ENCODE results near the gene TMEM203. TPM values are rescaled to one million over a fixed set of nuclear protein-coding genes. Genes with fewer than 3 reads are reported as not detected.
A peak's percentile ranks its signal among the peaks of the same experiment; 100 is the strongest.

Gene TMEM203
- total and polyA plus RNA-seq, 2 of the 13 experiments (the other 11 are each of a cell fraction or from before 2014, with no cell fraction given): 23.4 to 36.7 TPM

DNA sequence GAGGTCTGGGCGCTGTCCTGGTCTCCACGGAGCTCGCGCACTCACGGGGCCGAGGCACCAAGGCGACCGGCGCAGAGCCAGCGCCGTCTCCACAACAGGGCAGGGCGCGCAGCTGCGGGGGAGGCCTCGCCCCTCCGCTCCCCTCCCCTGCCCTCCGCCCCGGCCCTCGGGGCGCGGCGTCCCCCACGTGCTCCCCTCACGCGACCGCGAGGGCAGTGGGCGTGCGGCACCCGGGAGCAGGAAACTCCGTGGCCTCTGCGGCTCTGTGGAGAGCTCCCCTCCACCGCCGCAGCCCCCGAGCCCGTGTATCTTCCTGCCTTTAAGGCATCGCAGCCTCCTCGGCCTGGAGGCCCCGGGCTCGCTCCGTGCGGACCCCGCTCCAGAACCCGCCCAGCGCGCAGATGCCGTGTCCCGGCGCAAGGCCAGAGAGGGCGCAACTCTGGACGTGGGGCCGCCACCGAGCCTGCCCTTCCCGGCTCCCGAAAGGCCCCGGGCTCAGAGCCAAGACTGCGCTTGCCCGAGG is 34.9 kb upstream of the TMEM203 start (continued):
- TF ChIP-seq NCOA5 (CRISPR knock-in tag; IDR thresholded peaks at IDR 0.05): no peak
- peak; percentile 54 for TF ChIP-seq ZBTB20 (CRISPR knock-in tag; IDR thresholded peaks at IDR 0.05; ENCODE audit: borderline replicate concordance, low read depth)
- no peak; the same call in 1 of the 2 replicates for TF ChIP-seq GATAD1 (CRISPR knock-in tag; IDR thresholded peaks at IDR 0.05)
- TF ChIP-seq ZNF550 (CRISPR knock-in tag; IDR thresholded peaks at IDR 0.05; ENCODE audit: borderline replicate concordance): 0 out of 2 replicates have a peak, but pooled peaks have one; percentile 92
- TF ChIP-seq, protein P1, sequence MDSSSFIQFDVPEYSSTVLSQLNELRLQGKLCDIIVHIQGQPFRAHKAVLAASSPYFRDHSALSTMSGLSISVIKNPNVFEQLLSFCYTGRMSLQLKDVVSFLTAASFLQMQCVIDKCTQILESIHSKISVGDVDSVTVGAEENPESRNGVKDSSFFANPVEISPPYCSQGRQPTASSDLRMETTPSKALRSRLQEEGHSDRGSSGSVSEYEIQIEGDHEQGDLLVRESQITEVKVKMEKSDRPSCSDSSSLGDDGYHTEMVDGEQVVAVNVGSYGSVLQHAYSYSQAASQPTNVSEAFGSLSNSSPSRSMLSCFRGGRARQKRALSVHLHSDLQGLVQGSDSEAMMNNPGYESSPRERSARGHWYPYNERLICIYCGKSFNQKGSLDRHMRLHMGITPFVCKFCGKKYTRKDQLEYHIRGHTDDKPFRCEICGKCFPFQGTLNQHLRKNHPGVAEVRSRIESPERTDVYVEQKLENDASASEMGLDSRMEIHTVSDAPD (CRISPR knock-in tag; IDR thresholded peaks at IDR 0.05): no peak
- TF ChIP-seq, protein P2, sequence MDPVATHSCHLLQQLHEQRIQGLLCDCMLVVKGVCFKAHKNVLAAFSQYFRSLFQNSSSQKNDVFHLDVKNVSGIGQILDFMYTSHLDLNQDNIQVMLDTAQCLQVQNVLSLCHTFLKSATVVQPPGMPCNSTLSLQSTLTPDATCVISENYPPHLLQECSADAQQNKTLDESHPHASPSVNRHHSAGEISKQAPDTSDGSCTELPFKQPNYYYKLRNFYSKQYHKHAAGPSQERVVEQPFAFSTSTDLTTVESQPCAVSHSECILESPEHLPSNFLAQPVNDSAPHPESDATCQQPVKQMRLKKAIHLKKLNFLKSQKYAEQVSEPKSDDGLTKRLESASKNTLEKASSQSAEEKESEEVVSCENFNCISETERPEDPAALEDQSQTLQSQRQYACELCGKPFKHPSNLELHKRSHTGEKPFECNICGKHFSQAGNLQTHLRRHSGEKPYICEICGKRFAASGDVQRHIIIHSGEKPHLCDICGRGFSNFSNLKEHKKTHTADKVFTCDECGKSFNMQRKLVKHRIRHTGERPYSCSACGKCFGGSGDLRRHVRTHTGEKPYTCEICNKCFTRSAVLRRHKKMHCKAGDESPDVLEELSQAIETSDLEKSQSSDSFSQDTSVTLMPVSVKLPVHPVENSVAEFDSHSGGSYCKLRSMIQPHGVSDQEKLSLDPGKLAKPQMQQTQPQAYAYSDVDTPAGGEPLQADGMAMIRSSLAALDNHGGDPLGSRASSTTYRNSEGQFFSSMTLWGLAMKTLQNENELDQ (CRISPR knock-in tag; IDR thresholded peaks at IDR 0.05; ENCODE audit: borderline replicate concordance): no peak
- no peak for TF ChIP-seq ZNF335 (CRISPR knock-in tag; IDR thresholded peaks at IDR 0.05)
- TF ChIP-seq ZNF20 (CRISPR knock-in tag; IDR thresholded peaks at IDR 0.05): no peak
- TF ChIP-seq, protein P3, sequence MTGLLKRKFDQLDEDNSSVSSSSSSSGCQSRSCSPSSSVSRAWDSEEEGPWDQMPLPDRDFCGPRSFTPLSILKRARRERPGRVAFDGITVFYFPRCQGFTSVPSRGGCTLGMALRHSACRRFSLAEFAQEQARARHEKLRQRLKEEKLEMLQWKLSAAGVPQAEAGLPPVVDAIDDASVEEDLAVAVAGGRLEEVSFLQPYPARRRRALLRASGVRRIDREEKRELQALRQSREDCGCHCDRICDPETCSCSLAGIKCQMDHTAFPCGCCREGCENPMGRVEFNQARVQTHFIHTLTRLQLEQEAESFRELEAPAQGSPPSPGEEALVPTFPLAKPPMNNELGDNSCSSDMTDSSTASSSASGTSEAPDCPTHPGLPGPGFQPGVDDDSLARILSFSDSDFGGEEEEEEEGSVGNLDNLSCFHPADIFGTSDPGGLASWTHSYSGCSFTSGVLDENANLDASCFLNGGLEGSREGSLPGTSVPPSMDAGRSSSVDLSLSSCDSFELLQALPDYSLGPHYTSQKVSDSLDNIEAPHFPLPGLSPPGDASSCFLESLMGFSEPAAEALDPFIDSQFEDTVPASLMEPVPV (CRISPR knock-in tag; IDR thresholded peaks at IDR 0.05): no peak; the same call in 1 of the 2 replicates
- TF ChIP-seq NFYC (CRISPR knock-in tag; IDR thresholded peaks at IDR 0.05): no peak
- peak; percentile 93 for TF ChIP-seq HNRNPLL (IDR thresholded peaks at IDR 0.05; ENCODE audit: low read depth, low read length, poor library complexity, severe bottlenecking)
- 0 out of 2 replicates have a peak, but pooled peaks have one; percentile 35 for TF ChIP-seq ZFP82 (CRISPR knock-in tag; IDR thresholded peaks at IDR 0.05; ENCODE audit: borderline replicate concordance)
- TF ChIP-seq, protein P4, sequence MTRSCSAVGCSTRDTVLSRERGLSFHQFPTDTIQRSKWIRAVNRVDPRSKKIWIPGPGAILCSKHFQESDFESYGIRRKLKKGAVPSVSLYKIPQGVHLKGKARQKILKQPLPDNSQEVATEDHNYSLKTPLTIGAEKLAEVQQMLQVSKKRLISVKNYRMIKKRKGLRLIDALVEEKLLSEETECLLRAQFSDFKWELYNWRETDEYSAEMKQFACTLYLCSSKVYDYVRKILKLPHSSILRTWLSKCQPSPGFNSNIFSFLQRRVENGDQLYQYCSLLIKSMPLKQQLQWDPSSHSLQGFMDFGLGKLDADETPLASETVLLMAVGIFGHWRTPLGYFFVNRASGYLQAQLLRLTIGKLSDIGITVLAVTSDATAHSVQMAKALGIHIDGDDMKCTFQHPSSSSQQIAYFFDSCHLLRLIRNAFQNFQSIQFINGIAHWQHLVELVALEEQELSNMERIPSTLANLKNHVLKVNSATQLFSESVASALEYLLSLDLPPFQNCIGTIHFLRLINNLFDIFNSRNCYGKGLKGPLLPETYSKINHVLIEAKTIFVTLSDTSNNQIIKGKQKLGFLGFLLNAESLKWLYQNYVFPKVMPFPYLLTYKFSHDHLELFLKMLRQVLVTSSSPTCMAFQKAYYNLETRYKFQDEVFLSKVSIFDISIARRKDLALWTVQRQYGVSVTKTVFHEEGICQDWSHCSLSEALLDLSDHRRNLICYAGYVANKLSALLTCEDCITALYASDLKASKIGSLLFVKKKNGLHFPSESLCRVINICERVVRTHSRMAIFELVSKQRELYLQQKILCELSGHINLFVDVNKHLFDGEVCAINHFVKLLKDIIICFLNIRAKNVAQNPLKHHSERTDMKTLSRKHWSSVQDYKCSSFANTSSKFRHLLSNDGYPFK (CRISPR knock-in tag; IDR thresholded peaks at IDR 0.05; ENCODE audit: borderline replicate concordance): peak; percentile 23; the same call in 1 of the 2 replicates
- no peak for TF ChIP-seq RFX5 (IDR thresholded peaks at IDR 0.05; ENCODE audit: low read depth, low read length)
- no peak for TF ChIP-seq NFIB (CRISPR knock-in tag; IDR thresholded peaks at IDR 0.05; ENCODE audit: borderline replicate concordance)
- no peak for TF ChIP-seq HMG20A (CRISPR knock-in tag; IDR thresholded peaks at IDR 0.05; ENCODE audit: borderline replicate concordance)
